Caco-2 (cell line): ENCODE data around the gene SGSM1. TPM values are rescaled to one million over a fixed set of nuclear protein-coding genes. Genes with fewer than 3 reads are reported as not detected.

ENCODE experiments used
- BruUV-seq: library from RNA; stranded (reverse); fragments of 400-500 nt; replicated peaks from 2 replicates; lab custom pipeline; 2021; lab: Mats Ljungman, UMichigan
- CTCF ChIA-PET: fragments of 300-600 bp; sonication (Branson Sonifier 250); formaldehyde crosslinking; loops from one replicate; lab custom pipeline; 2022; ENCODE audit warnings: antibody characterized with exemption; lab: Charles Lee
- POLR2A ChIA-PET: fragments of 300-600 bp; sonication (Branson Sonifier 250); formaldehyde crosslinking; loops from one replicate; lab custom pipeline; 2022; ENCODE audit warnings: antibody characterized with exemption; lab: Charles Lee
- DNase-seq, 2 experiments: peaks; one replicate each; pipeline versions ENCODE4 v3.0.0 to v3.0.0-alpha.2; 2020 to 2022
- H3K27me3 ChIP-seq: replicated peaks from 2 replicates; pipeline ENCODE4 v1.6.0; 2011; ENCODE audit warnings: low read length; ENCODE audit not compliant: control insufficient read depth, insufficient read depth
- H3K36me3 ChIP-seq: 2 replicates; pipeline ENCODE4 v1.5.1; 2011; ENCODE audit warnings: low read length; ENCODE audit not compliant: control insufficient read depth, insufficient read depth
- H3K4me1 ChIP-seq: fragments of 250-450 bp; sonication (Bioruptor Pico); 2 replicates; pipeline ENCODE4 v1.5.1; 2020; ENCODE audit warnings: mild to moderate bottlenecking
- H3K4me3 ChIP-seq: 2 replicates; pipeline ENCODE4 v1.5.1; 2011; ENCODE audit warnings: low read depth, mild to moderate bottlenecking, control low read depth, low read length
- H3K9me3 ChIP-seq: fragments of 250-450 bp; sonication (Bioruptor Pico); 2 replicates; pipeline ENCODE4 v1.5.1; 2020; ENCODE audit warnings: mild to moderate bottlenecking, moderate library complexity
- H3K27ac Mint-ChIP-seq: one replicate; pipeline ENCODE4 v1.8.0; 2022; ENCODE audit warnings: mixed read lengths; ENCODE audit not compliant: unreplicated experiment
- H3K27me3 Mint-ChIP-seq: one replicate; pipeline ENCODE4 v1.8.0; 2022; ENCODE audit warnings: mixed read lengths; ENCODE audit not compliant: insufficient read depth, unreplicated experiment
- H3K36me3 Mint-ChIP-seq: one replicate; pipeline ENCODE4 v1.8.0; 2022; ENCODE audit warnings: mild to moderate bottlenecking, mixed read lengths; ENCODE audit not compliant: insufficient read depth, unreplicated experiment
- H3K4me1 Mint-ChIP-seq: one replicate; pipeline ENCODE4 v1.8.0; 2022; ENCODE audit warnings: low read depth, mixed read lengths; ENCODE audit not compliant: unreplicated experiment
- H3K4me3 Mint-ChIP-seq: one replicate; pipeline ENCODE4 v1.8.0; 2022; ENCODE audit warnings: mild to moderate bottlenecking, moderate library complexity, mixed read lengths; ENCODE audit not compliant: unreplicated experiment
- H3K9me3 Mint-ChIP-seq: one replicate; pipeline ENCODE4 v1.8.0; 2022; ENCODE audit warnings: mixed read lengths; ENCODE audit not compliant: unreplicated experiment
- CTCF ChIP-seq, 2 experiments: fragments of 200-600 bp in 1 of 2; IDR thresholded peaks; 1 replicate in 1 of 2; 2 replicates in 1 of 2; pipeline versions ENCODE4 v1.5.1 to v1.8.0; 2011 to 2022; ENCODE audit warnings: antibody characterized with exemption in 1 of 2, control low read depth in 1 of 2, inconsistent platforms in 1 of 2, low read depth in 1 of 2, low read length in 1 of 2, mild to moderate bottlenecking in 1 of 2, moderate library complexity in 1 of 2; ENCODE audit not compliant: insufficient read depth in 1 of 2, severe bottlenecking in 1 of 2, unreplicated experiment in 1 of 2
- intact Hi-C: fragments of 100-400 bp; cut with micrococcal nuclease; formaldehyde crosslinking; loops from one replicate; pipeline ENCODE4 v1.10.0; 2022; ENCODE audit not compliant: unreplicated experiment
- total RNA-seq: library from RNA; stranded (reverse); gene quantifications from 2 replicates; pipeline ENCODE4 v1.2.3, GENCODE V29; 2022

Gene SGSM1
- total RNA-seq, 1 experiment from 2014 or later: 6.1 TPM

GRCh38 chr22:24926849-24927579 lies 121.0 kb downstream of the SGSM1 start:
- H3K9me3 Mint-ChIP-seq: no peaks in the 10 kb centered on the region
- ChIA-PET CTCF (no interaction called here), POLR2A (no interaction called here)
- H3K27ac Mint-ChIP-seq: no peak overlapping the region
- TF ChIP-seq CTCF (IDR thresholded peaks at IDR 0.05; ENCODE audit: insufficient read depth in 1 of 2, low read depth in 1 of 2, low read length in 1 of 2, severe bottlenecking in 1 of 2, unreplicated experiment in 1 of 2): no peak
- peaks cover 5% of the 10 kb centered on the region for H3K36me3 Mint-ChIP-seq
- no TSS peak for BruUV-seq
- no peak overlapping the region for H3K4me3 Mint-ChIP-seq
- no peaks in the 10 kb centered on the region for H3K36me3 ChIP-seq
- intact Hi-C loops: no loop called here
- DNase-seq: no peak
- H3K4me1 Mint-ChIP-seq: peaks cover 11% of the 10 kb centered on the region
- H3K27me3 ChIP-seq: no peaks in the 10 kb centered on the region
- H3K9me3 ChIP-seq: no peaks in the 10 kb centered on the region
- H3K4me1 ChIP-seq: peaks cover 5% of the 10 kb centered on the region; the same call in 1 of the 2 replicates
- H3K27me3 Mint-ChIP-seq: no peaks in the 10 kb centered on the region
- H3K4me3 ChIP-seq: no peak overlapping the region

GRCh38 chr22:24928322-24928721 lies 122.3 kb downstream of the SGSM1 start:
- Mint-ChIP-seq H3K9me3 (no peaks in the 10 kb centered on the region), H3K4me3 (no peak overlapping the region), H3K4me1 (peaks cover 11% of the 10 kb centered on the region), H3K36me3 (peaks cover 5% of the 10 kb centered on the region), H3K27ac (no peak overlapping the region), H3K27me3 (no peaks in the 10 kb centered on the region)
- BruUV-seq: no TSS peak
- intact Hi-C loops: no loop called here
- H3K36me3 ChIP-seq: no peaks in the 10 kb centered on the region
- ChIA-PET CTCF (no interaction called here), POLR2A (no interaction called here)
- no peaks in the 10 kb centered on the region for H3K9me3 ChIP-seq
- DNase-seq: no peak
- H3K4me1 ChIP-seq: peaks cover 5% of the 10 kb centered on the region; the same call in 1 of the 2 replicates
- no peaks in the 10 kb centered on the region for H3K27me3 ChIP-seq
- no peak overlapping the region for H3K4me3 ChIP-seq
- TF ChIP-seq CTCF (IDR thresholded peaks at IDR 0.05; ENCODE audit: insufficient read depth in 1 of 2, low read depth in 1 of 2, low read length in 1 of 2, severe bottlenecking in 1 of 2, unreplicated experiment in 1 of 2): no peak

- Histone ChIP-seq H3K4me1 (peaks cover 5% of the 10 kb centered on the region; the same call in 1 of the 2 replicates), H3K9me3 (no peaks in the 10 kb centered on the region), H3K4me3 (no peak overlapping the region), H3K36me3 (no peaks in the 10 kb centered on the region), H3K27me3 (no peaks in the 10 kb centered on the region)
- ChIA-PET CTCF (interaction anchor here (0.6 to 0.7 kb wide), 2 partner anchors 10 to 126 kb away, joined by 3 to 4 read pairs; no protein-coding TSS in a partner anchor), POLR2A (no interaction called here)
- DNase-seq: no peak
- TF ChIP-seq CTCF (IDR thresholded peaks at IDR 0.05; ENCODE audit: insufficient read depth in 1 of 2, low read depth in 1 of 2, low read length in 1 of 2, severe bottlenecking in 1 of 2, unreplicated experiment in 1 of 2): no peak
- peaks cover 11% of the 10 kb centered on the region for H3K4me1 Mint-ChIP-seq
- H3K9me3 Mint-ChIP-seq: no peaks in the 10 kb centered on the region
- no peaks in the 10 kb centered on the region for H3K27me3 Mint-ChIP-seq
- intact Hi-C loops: no loop called here
- no peak overlapping the region for H3K27ac Mint-ChIP-seq
- H3K36me3 Mint-ChIP-seq: peaks cover 5% of the 10 kb centered on the region
- BruUV-seq: no TSS peak
- no peak overlapping the region for H3K4me3 Mint-ChIP-seq
Observed at GRCh38 chr22:24930678-24931077, 124.7 kb downstream of the SGSM1 start.
